GM23248 (cell line): Measurements from ENCODE around the gene TMTC4. TPM values are rescaled to one million over a fixed set of nuclear protein-coding genes. Genes with fewer than 3 reads are reported as not detected.

Experiments
- DNase-seq: peaks from one replicate; pipeline ENCODE4 v3.0.0-alpha.2; 2015
- H2AFZ ChIP-seq: fragments of 200-600 bp; sonication (generic); 2 replicates; pipeline ENCODE4 v1.6.1; 2016; ENCODE audit warnings: antibody characterized with exemption
- H3F3A ChIP-seq: fragments of 200-600 bp; sonication (generic); 2 replicates; pipeline ENCODE4 v1.6.1; 2016; ENCODE audit warnings: mild to moderate bottlenecking, antibody characterized with exemption, mixed run types; ENCODE audit not compliant: insufficient read depth
- H3K27ac ChIP-seq: fragments of 200-600 bp; sonication (generic); 2 replicates; pipeline ENCODE4 v1.5.1; 2016; ENCODE audit warnings: mild to moderate bottlenecking
- H3K27me3 ChIP-seq: fragments of 200-600 bp; sonication (generic); replicated peaks from 2 replicates; pipeline ENCODE4 v1.6.1; 2016; ENCODE audit warnings: mild to moderate bottlenecking; ENCODE audit not compliant: insufficient read depth
- H3K36me3 ChIP-seq: fragments of 200-600 bp; sonication (generic); 2 replicates; pipeline ENCODE4 v1.6.1; 2016; ENCODE audit warnings: low read depth, mild to moderate bottlenecking
- H3K4me1 ChIP-seq: fragments of 200-600 bp; sonication (generic); 2 replicates; pipeline ENCODE4 v1.6.1; 2016; ENCODE audit warnings: mild to moderate bottlenecking; ENCODE audit not compliant: insufficient read depth
- H3K4me2 ChIP-seq: fragments of 200-600 bp; sonication (generic); one replicate; pipeline ENCODE4 v1.6.1; 2016; ENCODE audit warnings: mild to moderate bottlenecking; ENCODE audit not compliant: unreplicated experiment
- H3K4me3 ChIP-seq: fragments of 200-600 bp; sonication (generic); 2 replicates; pipeline ENCODE4 v1.5.1; 2016; ENCODE audit warnings: mild to moderate bottlenecking
- H3K79me2 ChIP-seq: fragments of 200-600 bp; sonication (generic); 2 replicates; pipeline ENCODE4 v1.6.1; 2016; ENCODE audit warnings: mild to moderate bottlenecking; ENCODE audit not compliant: insufficient read depth
- H3K9ac ChIP-seq: fragments of 200-600 bp; sonication (generic); 2 replicates; pipeline ENCODE4 v1.6.1; 2016; ENCODE audit warnings: mild to moderate bottlenecking
- H3K9me2 ChIP-seq: fragments of 200-600 bp; sonication (generic); 2 replicates; pipeline ENCODE4 v1.6.1; 2016; ENCODE audit warnings: mixed run types, mild to moderate bottlenecking, moderate library complexity; ENCODE audit not compliant: insufficient read depth
- H3K9me3 ChIP-seq: fragments of 200-600 bp; sonication (generic); one replicate; pipeline ENCODE4 v1.6.1; 2017; ENCODE audit warnings: low read depth
- H4K20me1 ChIP-seq: fragments of 200-600 bp; sonication (generic); 2 replicates; pipeline ENCODE4 v1.6.0; 2016; ENCODE audit not compliant: insufficient read depth
- EZH2 ChIP-seq: fragments of 200-600 bp; sonication (generic); IDR thresholded peaks from 2 replicates; pipeline ENCODE4 v1.6.1; 2018; ENCODE audit warnings: antibody characterized with exemption, mild to moderate bottlenecking; ENCODE audit not compliant: insufficient read depth, poor library complexity, severe bottlenecking
- EZH2phosphoT487 ChIP-seq: fragments of 200-600 bp; sonication (generic); IDR thresholded peaks from 2 replicates; pipeline ENCODE4 v1.6.1; 2018; ENCODE audit warnings: antibody characterized with exemption, moderate library complexity, mild to moderate bottlenecking, low read depth; ENCODE audit not compliant: insufficient read depth
- WGBS, 2 experiments: methylation state at CpG; one replicate each; pipeline ENCODE4 v1.1.6; 2015 to 2017; ENCODE audit warnings: low lambda C conversion rate in 2 of 2, low coverage in 1 of 2; ENCODE audit errors: missing lambda C conversion rate in 2 of 2; 5-methylcytosine and 5-hydroxymethylcytosine counted together
- in situ Hi-C: fragments of 300-500 bp; cut with MboI; formaldehyde crosslinking; loops from 2 replicates; pipeline ENCODE4 v1.15.0; 2020
- polyA plus RNA-seq: library from polyadenylated mRNA; unstranded; fragments of >200 nt; fragmentation: Nextera tagmentation; extraction: Ambion mirVana; gene quantifications from 2 replicates; pipeline ENCODE4 v1.2.1, GENCODE V29; 2016
- total RNA-seq: library from RNA; depleted of rRNA; stranded (reverse); fragments of >200 nt; shearing (Covaris generic); gene quantifications from 2 replicates; pipeline ENCODE4 v1.2.3, GENCODE V29; 2014; rRNA removed

TMTC4 gene, protein sequence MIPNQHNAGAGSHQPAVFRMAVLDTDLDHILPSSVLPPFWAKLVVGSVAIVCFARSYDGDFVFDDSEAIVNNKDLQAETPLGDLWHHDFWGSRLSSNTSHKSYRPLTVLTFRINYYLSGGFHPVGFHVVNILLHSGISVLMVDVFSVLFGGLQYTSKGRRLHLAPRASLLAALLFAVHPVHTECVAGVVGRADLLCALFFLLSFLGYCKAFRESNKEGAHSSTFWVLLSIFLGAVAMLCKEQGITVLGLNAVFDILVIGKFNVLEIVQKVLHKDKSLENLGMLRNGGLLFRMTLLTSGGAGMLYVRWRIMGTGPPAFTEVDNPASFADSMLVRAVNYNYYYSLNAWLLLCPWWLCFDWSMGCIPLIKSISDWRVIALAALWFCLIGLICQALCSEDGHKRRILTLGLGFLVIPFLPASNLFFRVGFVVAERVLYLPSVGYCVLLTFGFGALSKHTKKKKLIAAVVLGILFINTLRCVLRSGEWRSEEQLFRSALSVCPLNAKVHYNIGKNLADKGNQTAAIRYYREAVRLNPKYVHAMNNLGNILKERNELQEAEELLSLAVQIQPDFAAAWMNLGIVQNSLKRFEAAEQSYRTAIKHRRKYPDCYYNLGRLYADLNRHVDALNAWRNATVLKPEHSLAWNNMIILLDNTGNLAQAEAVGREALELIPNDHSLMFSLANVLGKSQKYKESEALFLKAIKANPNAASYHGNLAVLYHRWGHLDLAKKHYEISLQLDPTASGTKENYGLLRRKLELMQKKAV
- total RNA-seq (3.0 and 3.8 TPM in 2 replicates), polyA plus RNA-seq (1.9 and 2.6 TPM in 2 replicates)

DNA sequence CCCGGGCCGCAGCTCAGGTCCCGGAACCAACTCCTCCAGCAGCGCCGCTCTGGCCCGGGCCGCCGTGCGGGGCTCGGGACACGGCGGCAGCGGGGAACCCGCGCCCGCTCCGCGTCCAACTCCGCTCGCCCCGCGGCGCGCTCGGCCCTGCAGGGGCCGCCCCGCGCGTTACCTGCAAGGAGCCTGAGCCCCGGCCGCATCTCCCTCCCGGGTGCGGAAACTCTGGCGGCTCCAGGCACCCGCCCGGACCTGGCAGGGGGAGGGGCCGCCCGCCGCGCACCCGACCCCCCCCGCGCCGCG, at the start of gene TMTC4:
TSS of gene TMTC4 (minus strand) at position 224 of the 300 bp plus-strand sequence. CDS start 4,433 bp downstream, outside the sequence.
- no peaks in the 10 kb centered on the region for H3K79me2 ChIP-seq
- H3K27me3 ChIP-seq: no peaks in the 10 kb centered on the region
- peak within 1 kb of the TSS; percentile 91 for H2AFZ ChIP-seq
- TF ChIP-seq EZH2 (no peak), EZH2phosphoT487 (no peak)
- in situ Hi-C loops: no loop called here
- no peak within 1 kb of the TSS; the same call in 1 of the 2 replicates for H3K27ac ChIP-seq
- H3K36me3 ChIP-seq: no peaks in the 10 kb centered on the region
- WGBS, 2 experiments: 0 to 2% methylated on average over 7 to 33 of the region's 45 CpGs
- H3K4me2 ChIP-seq: peak within 1 kb of the TSS; percentile 88
- no peaks in the 10 kb centered on the region for H3K4me1 ChIP-seq
- H3K4me3 ChIP-seq: peak within 1 kb of the TSS; percentile 79
- no peaks in the 10 kb centered on the region for H3F3A ChIP-seq
- H4K20me1 ChIP-seq: no peaks in the 10 kb centered on the region
- peak within 1 kb of the TSS; percentile 50 for H3K9ac ChIP-seq
- no peaks in the 10 kb centered on the region for H3K9me3 ChIP-seq
- DNase-seq: no peak
- H3K9me2 ChIP-seq: no peaks in the 10 kb centered on the region

- H3K79me2 ChIP-seq: no peaks in the 10 kb centered on the region
- H3K27ac ChIP-seq: no peak overlapping the region
- 73 to 83% methylated on average over 7 of the region's 7 CpGs for WGBS, 2 experiments
- no peaks in the 10 kb centered on the region for H3K9me2 ChIP-seq
- H3K4me3 ChIP-seq: no peak overlapping the region
- no peak overlapping the region for H3K4me2 ChIP-seq
- no peak overlapping the region for H2AFZ ChIP-seq
- no peaks in the 10 kb centered on the region for H3K9me3 ChIP-seq
- no peaks in the 10 kb centered on the region for H3F3A ChIP-seq
- H3K9ac ChIP-seq: no peak overlapping the region
- in situ Hi-C loops: no loop called here
- no peaks in the 10 kb centered on the region for H4K20me1 ChIP-seq
- DNase-seq: no peak
- no peaks in the 10 kb centered on the region for H3K4me1 ChIP-seq
- no peaks in the 10 kb centered on the region; the same call in 1 of the 2 replicates for H3K27me3 ChIP-seq
- TF ChIP-seq EZH2 (no peak), EZH2phosphoT487 (no peak)
- no peaks in the 10 kb centered on the region for H3K36me3 ChIP-seq
These were observed 47.9 kb upstream of the TMTC4 start for GRCh38 chr13:100722517-100722916.

DNA sequence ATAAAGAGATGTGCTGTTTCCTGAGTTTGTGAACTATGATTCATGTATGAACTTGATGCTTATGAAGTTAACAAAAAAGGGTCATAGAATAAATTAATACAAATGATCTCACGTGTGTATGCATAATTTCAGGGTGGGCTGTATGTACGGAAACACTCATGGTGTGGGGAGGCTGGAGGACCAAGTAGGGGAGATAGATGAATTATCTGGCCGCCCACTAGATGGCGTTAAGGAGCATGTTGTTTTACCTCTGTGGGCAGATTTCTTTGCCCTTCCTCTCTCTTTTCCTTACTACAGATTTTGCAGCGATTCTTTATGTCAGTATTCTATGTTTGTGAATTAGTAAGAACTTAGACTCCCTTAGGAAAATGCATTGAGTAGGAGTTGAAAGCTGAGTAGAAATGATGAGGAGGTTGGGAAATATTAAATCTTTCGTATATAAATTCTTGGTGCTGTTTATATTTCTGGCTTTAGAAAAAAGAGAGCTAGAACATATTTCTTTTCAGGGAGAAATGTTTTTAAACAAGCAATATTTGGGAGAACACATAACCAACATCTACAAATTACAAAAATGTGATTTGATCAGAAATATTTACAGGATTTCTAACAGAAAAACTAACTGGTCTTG, 47.4 kb upstream of the TMTC4 start:
- Histone ChIP-seq H3F3A (no peaks in the 10 kb centered on the region), H3K79me2 (no peaks in the 10 kb centered on the region), H2AFZ (no peak overlapping the region), H4K20me1 (no peaks in the 10 kb centered on the region), H3K4me2 (no peak overlapping the region), H3K4me1 (no peaks in the 10 kb centered on the region), H3K36me3 (no peaks in the 10 kb centered on the region), H3K4me3 (no peak overlapping the region), H3K9me3 (no peaks in the 10 kb centered on the region), H3K27me3 (no peaks in the 10 kb centered on the region; the same call in 1 of the 2 replicates), H3K9ac (no peak overlapping the region), H3K27ac (no peak overlapping the region), H3K9me2 (no peaks in the 10 kb centered on the region)
- peak; percentile 58 for DNase-seq
- in situ Hi-C loops: no loop called here
- 10 to 11% methylated on average over 6 of the region's 6 CpGs for WGBS, 2 experiments
- TF ChIP-seq EZH2phosphoT487 (no peak), EZH2 (no peak)

- Histone ChIP-seq H3K9me2 (no peaks in the 10 kb centered on the region), H3K9me3 (no peaks in the 10 kb centered on the region), H3F3A (no peaks in the 10 kb centered on the region), H3K36me3 (no peaks in the 10 kb centered on the region), H3K4me1 (no peaks in the 10 kb centered on the region), H3K4me2 (no peak overlapping the region), H2AFZ (no peak overlapping the region), H3K27ac (no peak overlapping the region), H3K79me2 (no peaks in the 10 kb centered on the region), H3K27me3 (peaks cover 15% of the 10 kb centered on the region), H3K4me3 (no peak overlapping the region), H4K20me1 (no peaks in the 10 kb centered on the region), H3K9ac (no peak overlapping the region)
- in situ Hi-C loops: no loop called here
- WGBS, 2 experiments: 58 to 59% methylated on average over 7 of the region's 7 CpGs
- no peak for DNase-seq
- TF ChIP-seq EZH2phosphoT487: no peak
- TF ChIP-seq EZH2: no peak
These were observed 41.0 kb upstream of the TMTC4 start for GRCh38 chr13:100715604-100716003.
